GM12878 (cell line): ENCODE data around the gene CBX8. TPM values are rescaled to one million over a fixed set of nuclear protein-coding genes. Genes with fewer than 3 reads are reported as not detected.

Experiments
- BHLHE40 ChIP-seq, 2 experiments: fragments of 450-650 bp in 1 of 2; IDR thresholded peaks; 2 replicates each; pipeline ENCODE4 v1.6.1; 2011 to 2017; ENCODE audit warnings: low read depth in 2 of 2, borderline replicate concordance in 1 of 2, improper control_type of control experiment in 1 of 2, low read length in 1 of 2, mild to moderate bottlenecking in 1 of 2
- BMI1 ChIP-seq: fragments of 450-650 bp; IDR thresholded peaks from 2 replicates; pipeline ENCODE4 v1.6.1; 2016; ENCODE audit warnings: mild to moderate bottlenecking, moderate library complexity, borderline replicate concordance
- CHD2 ChIP-seq: IDR thresholded peaks from 2 replicates; pipeline ENCODE4 v1.6.1; 2011; ENCODE audit warnings: low read depth, low read length, improper control_type of control experiment, borderline replicate concordance
- EED ChIP-seq: sonication (generic); IDR thresholded peaks from 2 replicates; pipeline ENCODE4 v1.6.1; 2016; ENCODE audit warnings: antibody characterized with exemption, low read depth
- FOS ChIP-seq: IDR thresholded peaks from 3 replicates; pipeline ENCODE4 v1.6.1; 2011; ENCODE audit warnings: borderline replicate concordance; ENCODE audit not compliant: insufficient read length; ENCODE audit errors: extremely low read depth
- GATAD2B ChIP-seq: fragments of 450-650 bp; conservative IDR thresholded peaks from 2 replicates; pipeline ENCODE4 v1.6.1; 2017; ENCODE audit warnings: low read depth, mild to moderate bottlenecking, moderate library complexity
- HDGF ChIP-seq: fragments of 450-650 bp; IDR thresholded peaks from 2 replicates; pipeline ENCODE4 v1.6.1; 2016; ENCODE audit warnings: antibody characterized with exemption
- JUND ChIP-seq: IDR thresholded peaks from 2 replicates; pipeline ENCODE4 v1.6.1; 2012; ENCODE audit warnings: low read depth, mild to moderate bottlenecking, low read length, improper control_type of control experiment, moderate library complexity
- KDM1A ChIP-seq: fragments of 200-600 bp; sonication (generic); IDR thresholded peaks from 2 replicates; pipeline ENCODE4 v1.6.1; 2016; ENCODE audit warnings: borderline replicate concordance
- MEF2B ChIP-seq: fragments of 450-650 bp; IDR thresholded peaks from 2 replicates; pipeline ENCODE4 v1.6.1; 2018; ENCODE audit warnings: mild to moderate bottlenecking, moderate library complexity; ENCODE audit not compliant: partially characterized antibody, poor library complexity, severe bottlenecking
- NFXL1 ChIP-seq: fragments of 450-650 bp; IDR thresholded peaks from 2 replicates; pipeline ENCODE4 v1.6.1; 2017; ENCODE audit warnings: antibody characterized with exemption, mild to moderate bottlenecking, borderline replicate concordance
- NFYA ChIP-seq: IDR thresholded peaks from 2 replicates; pipeline ENCODE4 v1.6.1; 2011; ENCODE audit warnings: low read depth, mild to moderate bottlenecking, low read length, improper control_type of control experiment, borderline replicate concordance
- NFYB ChIP-seq: IDR thresholded peaks from 2 replicates; pipeline ENCODE4 v1.6.1; 2011; ENCODE audit warnings: low read depth, mild to moderate bottlenecking, low read length, improper control_type of control experiment, moderate library complexity; ENCODE audit not compliant: insufficient read depth
- NR2C1 ChIP-seq: fragments of 450-650 bp; IDR thresholded peaks from 2 replicates; pipeline ENCODE4 v1.6.1; 2017; ENCODE audit warnings: antibody characterized with exemption, mild to moderate bottlenecking, moderate library complexity
- RAD51 ChIP-seq: fragments of 450-650 bp; IDR thresholded peaks from 2 replicates; pipeline ENCODE4 v1.6.1; 2016; ENCODE audit warnings: moderate library complexity, mild to moderate bottlenecking, inconsistent platforms
- RBBP5 ChIP-seq: fragments of 200-600 bp; sonication (generic); conservative IDR thresholded peaks from 2 replicates; pipeline ENCODE4 v1.6.1; 2016
- RELA ChIP-seq: fragments of 450-650 bp; IDR thresholded peaks from 2 replicates; pipeline ENCODE4 v1.8.0; 2014; ENCODE audit warnings: borderline replicate concordance; ENCODE audit not compliant: partially characterized antibody
- YY1 ChIP-seq: IDR thresholded peaks from 2 replicates; pipeline ENCODE4 v1.6.1; 2011; ENCODE audit warnings: low read depth, mild to moderate bottlenecking, low read length
- ZBED1 ChIP-seq: IDR thresholded peaks from 2 replicates; pipeline ENCODE4 v1.6.1; 2016; ENCODE audit warnings: borderline replicate concordance
- polyA plus RNA-seq, 11 experiments: library from polyadenylated mRNA; depleted of rRNA in 4 of 11; unstranded in 6 of 11; stranded (reverse) in 5 of 11; fragments of >200 nt; fragmentation: Nextera tagmentation in 4 of 11; fragmentation: Illumina TruSeq in 1 of 11; extraction: Ambion mirVana in 4 of 11; extraction: Trizol in 1 of 11; gene quantifications; 1 replicate in 1 of 11; 2 replicates in 10 of 11; pipeline versions ENCODE4 v1.2.1 to v1.2.3, GENCODE V29; 2011 to 2016; ENCODE audit warnings: inconsistent platforms in 2 of 11, missing spikeins in 2 of 11, low read depth in 1 of 11
- total RNA-seq, 4 experiments: library from RNA; depleted of rRNA in 3 of 4; stranded (reverse); fragments of >200 nt in 3 of 4; fragmentation: Illumina TruSeq in 1 of 4; extraction: Trizol in 1 of 4; gene quantifications; 2 replicates each; pipeline versions ENCODE4 v1.2.1 to v1.2.3, GENCODE V29; 2013 to 2021
- TF ChIP-seq, protein P1 (sequence below): fragments of 450-650 bp; IDR thresholded peaks from 2 replicates; pipeline ENCODE4 v1.6.1; 2018; ENCODE audit warnings: mild to moderate bottlenecking, low read depth, moderate library complexity; ENCODE audit not compliant: partially characterized antibody
- TF ChIP-seq, protein P2 (sequence below): fragments of 450-650 bp; IDR thresholded peaks from 2 replicates; pipeline ENCODE4 v1.6.1; 2016; ENCODE audit warnings: mild to moderate bottlenecking
- TF ChIP-seq, protein P3 (sequence below): fragments of 150-350 bp; IDR thresholded peaks from 2 replicates; pipeline ENCODE4 v1.6.1; 2016; ENCODE audit warnings: low read depth, low read length
- TF ChIP-seq, protein P4 (sequence below): IDR thresholded peaks from 2 replicates; pipeline ENCODE4 v1.6.1; 2012; ENCODE audit warnings: low read depth, low read length, improper control_type of control experiment

The CBX8 gene
- total and polyA plus RNA-seq, 10 of the 15 experiments (the other 5 are each of a cell fraction or from before 2014, with no cell fraction given), result 0.03 to 6.7 (median 1.9) TPM

DNA sequence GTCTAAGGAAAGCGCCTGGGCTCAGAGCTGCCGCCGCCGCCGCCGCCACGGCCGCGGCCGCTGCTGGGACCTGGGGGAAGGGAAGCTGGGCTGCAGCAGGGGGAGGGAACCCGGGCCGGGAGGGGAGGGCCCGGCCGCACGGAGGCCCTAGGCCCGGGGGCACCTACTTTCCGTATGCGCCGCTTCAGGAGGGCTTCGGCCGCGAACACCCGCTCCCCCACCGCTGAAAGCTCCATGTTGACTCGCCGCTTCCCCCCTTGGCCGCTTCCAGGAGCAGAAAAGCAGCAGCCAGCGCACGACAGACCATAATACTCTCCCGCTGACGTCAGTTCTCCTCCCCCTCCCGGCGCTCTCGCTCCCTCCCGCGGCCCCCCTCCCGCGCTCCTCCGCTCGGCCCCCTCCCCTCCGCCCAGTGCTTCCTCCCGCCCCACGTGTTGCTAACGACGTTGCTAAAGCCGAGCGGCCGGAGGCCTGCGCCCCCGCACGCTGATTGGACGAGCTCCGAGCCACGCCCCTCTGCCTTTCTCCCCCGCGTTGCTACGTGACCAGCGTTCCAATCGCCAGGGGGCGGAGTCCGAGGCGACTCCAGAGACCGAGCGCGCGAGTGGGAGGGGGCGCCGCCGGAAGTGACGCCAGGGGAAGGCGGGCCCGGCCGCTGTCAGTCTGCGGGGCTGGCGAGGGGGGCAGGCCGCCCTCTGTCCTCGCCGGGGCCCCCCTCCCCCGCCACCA is at the start of gene CBX8 (continued):
- TF ChIP-seq KDM1A, result no peak
- TF ChIP-seq NFYB, result peak; percentile 92
- no peak for TF ChIP-seq EED
- TF ChIP-seq YY1, result no peak
- TF ChIP-seq JUND, result no peak
- TF ChIP-seq NR2C1, result no peak
- peak in 1 of 2 experiments; percentile 23; a peak in 1 of 4 replicates for TF ChIP-seq BHLHE40 (IDR thresholded peaks at IDR 0.05; ENCODE audit: borderline replicate concordance in 1 of 2, low read depth in 2 of 2, low read length in 1 of 2)
- TF ChIP-seq, protein P1, sequence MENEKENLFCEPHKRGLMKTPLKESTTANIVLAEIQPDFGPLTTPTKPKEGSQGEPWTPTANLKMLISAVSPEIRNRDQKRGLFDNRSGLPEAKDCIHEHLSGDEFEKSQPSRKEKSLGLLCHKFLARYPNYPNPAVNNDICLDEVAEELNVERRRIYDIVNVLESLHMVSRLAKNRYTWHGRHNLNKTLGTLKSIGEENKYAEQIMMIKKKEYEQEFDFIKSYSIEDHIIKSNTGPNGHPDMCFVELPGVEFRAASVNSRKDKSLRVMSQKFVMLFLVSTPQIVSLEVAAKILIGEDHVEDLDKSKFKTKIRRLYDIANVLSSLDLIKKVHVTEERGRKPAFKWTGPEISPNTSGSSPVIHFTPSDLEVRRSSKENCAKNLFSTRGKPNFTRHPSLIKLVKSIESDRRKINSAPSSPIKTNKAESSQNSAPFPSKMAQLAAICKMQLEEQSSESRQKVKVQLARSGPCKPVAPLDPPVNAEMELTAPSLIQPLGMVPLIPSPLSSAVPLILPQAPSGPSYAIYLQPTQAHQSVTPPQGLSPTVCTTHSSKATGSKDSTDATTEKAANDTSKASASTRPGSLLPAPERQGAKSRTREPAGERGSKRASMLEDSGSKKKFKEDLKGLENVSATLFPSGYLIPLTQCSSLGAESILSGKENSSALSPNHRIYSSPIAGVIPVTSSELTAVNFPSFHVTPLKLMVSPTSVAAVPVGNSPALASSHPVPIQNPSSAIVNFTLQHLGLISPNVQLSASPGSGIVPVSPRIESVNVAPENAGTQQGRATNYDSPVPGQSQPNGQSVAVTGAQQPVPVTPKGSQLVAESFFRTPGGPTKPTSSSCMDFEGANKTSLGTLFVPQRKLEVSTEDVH, result no peak
- TF ChIP-seq MEF2B, result peak; percentile 37
- TF ChIP-seq RBBP5, result no peak
- peak; percentile 16 for TF ChIP-seq RELA
- peak; percentile 53; the same call in 1 of the 2 replicates for TF ChIP-seq RAD51
- TF ChIP-seq GATAD2B, result peak; percentile 11; the same call in 1 of the 2 replicates
- peak; percentile 54 for TF ChIP-seq CHD2
- TF ChIP-seq NFXL1, result no peak
- TF ChIP-seq BMI1, result peak; percentile 91
- TF ChIP-seq, protein P2, sequence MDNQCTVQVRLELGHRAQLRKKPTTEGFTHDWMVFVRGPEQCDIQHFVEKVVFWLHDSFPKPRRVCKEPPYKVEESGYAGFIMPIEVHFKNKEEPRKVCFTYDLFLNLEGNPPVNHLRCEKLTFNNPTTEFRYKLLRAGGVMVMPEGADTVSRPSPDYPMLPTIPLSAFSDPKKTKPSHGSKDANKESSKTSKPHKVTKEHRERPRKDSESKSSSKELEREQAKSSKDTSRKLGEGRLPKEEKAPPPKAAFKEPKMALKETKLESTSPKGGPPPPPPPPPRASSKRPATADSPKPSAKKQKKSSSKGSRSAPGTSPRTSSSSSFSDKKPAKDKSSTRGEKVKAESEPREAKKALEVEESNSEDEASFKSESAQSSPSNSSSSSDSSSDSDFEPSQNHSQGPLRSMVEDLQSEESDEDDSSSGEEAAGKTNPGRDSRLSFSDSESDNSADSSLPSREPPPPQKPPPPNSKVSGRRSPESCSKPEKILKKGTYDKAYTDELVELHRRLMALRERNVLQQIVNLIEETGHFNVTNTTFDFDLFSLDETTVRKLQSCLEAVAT, result no peak
- no peak for TF ChIP-seq ZBED1
- TF ChIP-seq, protein P3, sequence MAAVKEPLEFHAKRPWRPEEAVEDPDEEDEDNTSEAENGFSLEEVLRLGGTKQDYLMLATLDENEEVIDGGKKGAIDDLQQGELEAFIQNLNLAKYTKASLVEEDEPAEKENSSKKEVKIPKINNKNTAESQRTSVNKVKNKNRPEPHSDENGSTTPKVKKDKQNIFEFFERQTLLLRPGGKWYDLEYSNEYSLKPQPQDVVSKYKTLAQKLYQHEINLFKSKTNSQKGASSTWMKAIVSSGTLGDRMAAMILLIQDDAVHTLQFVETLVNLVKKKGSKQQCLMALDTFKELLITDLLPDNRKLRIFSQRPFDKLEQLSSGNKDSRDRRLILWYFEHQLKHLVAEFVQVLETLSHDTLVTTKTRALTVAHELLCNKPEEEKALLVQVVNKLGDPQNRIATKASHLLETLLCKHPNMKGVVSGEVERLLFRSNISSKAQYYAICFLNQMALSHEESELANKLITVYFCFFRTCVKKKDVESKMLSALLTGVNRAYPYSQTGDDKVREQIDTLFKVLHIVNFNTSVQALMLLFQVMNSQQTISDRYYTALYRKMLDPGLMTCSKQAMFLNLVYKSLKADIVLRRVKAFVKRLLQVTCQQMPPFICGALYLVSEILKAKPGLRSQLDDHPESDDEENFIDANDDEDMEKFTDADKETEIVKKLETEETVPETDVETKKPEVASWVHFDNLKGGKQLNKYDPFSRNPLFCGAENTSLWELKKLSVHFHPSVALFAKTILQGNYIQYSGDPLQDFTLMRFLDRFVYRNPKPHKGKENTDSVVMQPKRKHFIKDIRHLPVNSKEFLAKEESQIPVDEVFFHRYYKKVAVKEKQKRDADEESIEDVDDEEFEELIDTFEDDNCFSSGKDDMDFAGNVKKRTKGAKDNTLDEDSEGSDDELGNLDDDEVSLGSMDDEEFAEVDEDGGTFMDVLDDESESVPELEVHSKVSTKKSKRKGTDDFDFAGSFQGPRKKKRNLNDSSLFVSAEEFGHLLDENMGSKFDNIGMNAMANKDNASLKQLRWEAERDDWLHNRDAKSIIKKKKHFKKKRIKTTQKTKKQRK, result no peak
- peak; percentile 43 for TF ChIP-seq FOS
- peak; percentile 90 for TF ChIP-seq HDGF
- TF ChIP-seq NFYA, result no peak
- TF ChIP-seq, protein P4, sequence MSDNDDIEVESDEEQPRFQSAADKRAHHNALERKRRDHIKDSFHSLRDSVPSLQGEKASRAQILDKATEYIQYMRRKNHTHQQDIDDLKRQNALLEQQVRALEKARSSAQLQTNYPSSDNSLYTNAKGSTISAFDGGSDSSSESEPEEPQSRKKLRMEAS, result peak; percentile 71
